ENCODE data around the gene DNAH8.

The DNAH8 gene

GRCh38 chr6:38801305-38801704 lies 86.2 kb downstream of the DNAH8 start:
- Histone ChIP-seq H3K23ac (ENCODE audit: low read length) (no peak overlapping the region), H3K4me1 (ENCODE audit: control insufficient read depth in 1 of 2, insufficient read depth in 2 of 2, low read length in 2 of 2) (peaks cover 9 to 13% of the 10 kb centered on the region in 2 experiments), H4K8ac (ENCODE audit: low read depth, low read length) (no peak overlapping the region), H4K12ac (ENCODE audit: low read depth, low read length) (no peak overlapping the region), H3K4ac (ENCODE audit: low read depth, low read length) (no peak overlapping the region), H3K4me2 (ENCODE audit: low read length) (no peak overlapping the region), H3K14ac (ENCODE audit: low read length) (no peak overlapping the region), H3K9me3 (ENCODE audit: insufficient read depth, low read depth, low read length) (peaks cover 1% of the 10 kb centered on the region), H3K36me3 (ENCODE audit: control insufficient read depth in 1 of 2, insufficient read depth in 2 of 2, low read length in 2 of 2) (no peaks in the 10 kb centered on the region), H2AK5ac (ENCODE audit: low read length) (no peak overlapping the region), H4K91ac (ENCODE audit: low read depth, low read length) (no peak overlapping the region), H3K4me3 (ENCODE audit: low read depth, low read length) (no peak overlapping the region), H3K27ac (ENCODE audit: low read depth, low read length) (no peak overlapping the region), H3K79me1 (ENCODE audit: low read length) (peaks cover 7% of the 10 kb centered on the region), H3K79me2 (ENCODE audit: control insufficient read depth, insufficient read depth, low read length, poor library complexity) (no peaks in the 10 kb centered on the region), H3K9ac (ENCODE audit: low read length) (no peak overlapping the region), H3K18ac (ENCODE audit: low read length) (no peak overlapping the region), H3K27me3 (ENCODE audit: insufficient read depth, low read length) (no peaks in the 10 kb centered on the region), H2AFZ (ENCODE audit: insufficient read depth, low read length, poor library complexity) (no peak overlapping the region), H2BK120ac (ENCODE audit: insufficient read depth, low read length, poor library complexity) (no peak overlapping the region), H2BK5ac (ENCODE audit: low read depth, low read length, poor library complexity) (no peak overlapping the region), H2BK12ac (ENCODE audit: low read length) (no peak overlapping the region)
- no peak for DNase-seq
- WGBS (ENCODE audit: extremely low coverage, insufficient coverage, insufficient read length) = no CpG with 5 or more reads among the region's 4 CpGs

- H3K4me3 ChIP-seq (ENCODE audit: low read depth, low read length) = no peak overlapping the region
- no peak overlapping the region for H3K4ac ChIP-seq (ENCODE audit: low read depth, low read length)
- H2AFZ ChIP-seq (ENCODE audit: insufficient read depth, low read length, poor library complexity) = no peak overlapping the region
- H2BK12ac ChIP-seq (ENCODE audit: low read length) = no peak overlapping the region
- H3K79me2 ChIP-seq (ENCODE audit: control insufficient read depth, insufficient read depth, low read length, poor library complexity) = no peaks in the 10 kb centered on the region
- H3K4me2 ChIP-seq (ENCODE audit: low read length) = no peak overlapping the region
- H4K91ac ChIP-seq (ENCODE audit: low read depth, low read length) = no peak overlapping the region
- H3K9me3 ChIP-seq (ENCODE audit: insufficient read depth, low read depth, low read length) = peaks cover 1% of the 10 kb centered on the region
- no peak overlapping the region for H2BK5ac ChIP-seq (ENCODE audit: low read depth, low read length, poor library complexity)
- no peaks in the 10 kb centered on the region for H3K27me3 ChIP-seq (ENCODE audit: insufficient read depth, low read length)
- no peak overlapping the region for H3K9ac ChIP-seq (ENCODE audit: low read length)
- H2AK5ac ChIP-seq (ENCODE audit: low read length) = no peak overlapping the region
- H2BK120ac ChIP-seq (ENCODE audit: insufficient read depth, low read length, poor library complexity) = no peak overlapping the region
- H3K4me1 ChIP-seq (ENCODE audit: control insufficient read depth in 1 of 2, insufficient read depth in 2 of 2, low read length in 2 of 2) = peaks cover 4 to 8% of the 10 kb centered on the region in 2 experiments
- H4K8ac ChIP-seq (ENCODE audit: low read depth, low read length) = no peak overlapping the region
- no peaks in the 10 kb centered on the region for H3K36me3 ChIP-seq (ENCODE audit: control insufficient read depth in 1 of 2, insufficient read depth in 2 of 2, low read length in 2 of 2)
- no peak overlapping the region for H3K27ac ChIP-seq (ENCODE audit: low read depth, low read length)
- peaks cover 2% of the 10 kb centered on the region for H3K79me1 ChIP-seq (ENCODE audit: low read length)
- no peak overlapping the region for H3K14ac ChIP-seq (ENCODE audit: low read length)
- H4K12ac ChIP-seq (ENCODE audit: low read depth, low read length) = no peak overlapping the region
- no peak overlapping the region for H3K23ac ChIP-seq (ENCODE audit: low read length)
- no peak overlapping the region for H3K18ac ChIP-seq (ENCODE audit: low read length)
- no peak for DNase-seq
Measured at GRCh38 chr6:38802497-38802896, 87.4 kb downstream of the DNAH8 start.

GRCh38 chr6:38803129-38803528 lies 88.0 kb downstream of the DNAH8 start:
- Histone ChIP-seq H3K36me3 (ENCODE audit: control insufficient read depth in 1 of 2, insufficient read depth in 2 of 2, low read length in 2 of 2) (no peaks in the 10 kb centered on the region), H3K14ac (ENCODE audit: low read length) (no peak overlapping the region), H2AK5ac (ENCODE audit: low read length) (no peak overlapping the region), H4K12ac (ENCODE audit: low read depth, low read length) (no peak overlapping the region), H3K4me2 (ENCODE audit: low read length) (no peak overlapping the region), H3K4ac (ENCODE audit: low read depth, low read length) (no peak overlapping the region), H3K27me3 (ENCODE audit: insufficient read depth, low read length) (no peaks in the 10 kb centered on the region), H3K4me1 (ENCODE audit: control insufficient read depth in 1 of 2, insufficient read depth in 2 of 2, low read length in 2 of 2) (peaks cover 0 to 3% of the 10 kb centered on the region in 2 experiments), H4K8ac (ENCODE audit: low read depth, low read length) (no peak overlapping the region), H3K9me3 (ENCODE audit: insufficient read depth, low read depth, low read length) (peaks cover 1% of the 10 kb centered on the region), H4K91ac (ENCODE audit: low read depth, low read length) (no peak overlapping the region), H3K79me1 (ENCODE audit: low read length) (no peaks in the 10 kb centered on the region), H3K23ac (ENCODE audit: low read length) (no peak overlapping the region), H2BK120ac (ENCODE audit: insufficient read depth, low read length, poor library complexity) (no peak overlapping the region), H2BK12ac (ENCODE audit: low read length) (no peak overlapping the region), H3K9ac (ENCODE audit: low read length) (no peak overlapping the region), H3K18ac (ENCODE audit: low read length) (no peak overlapping the region), H3K79me2 (ENCODE audit: control insufficient read depth, insufficient read depth, low read length, poor library complexity) (no peaks in the 10 kb centered on the region), H3K27ac (ENCODE audit: low read depth, low read length) (no peak overlapping the region), H3K4me3 (ENCODE audit: low read depth, low read length) (no peak overlapping the region), H2AFZ (ENCODE audit: insufficient read depth, low read length, poor library complexity) (no peak overlapping the region), H2BK5ac (ENCODE audit: low read depth, low read length, poor library complexity) (no peak overlapping the region)
- DNase-seq = no peak
- no CpG with 5 or more reads among the region's 3 CpGs for WGBS (ENCODE audit: extremely low coverage, insufficient coverage, insufficient read length)

DNA sequence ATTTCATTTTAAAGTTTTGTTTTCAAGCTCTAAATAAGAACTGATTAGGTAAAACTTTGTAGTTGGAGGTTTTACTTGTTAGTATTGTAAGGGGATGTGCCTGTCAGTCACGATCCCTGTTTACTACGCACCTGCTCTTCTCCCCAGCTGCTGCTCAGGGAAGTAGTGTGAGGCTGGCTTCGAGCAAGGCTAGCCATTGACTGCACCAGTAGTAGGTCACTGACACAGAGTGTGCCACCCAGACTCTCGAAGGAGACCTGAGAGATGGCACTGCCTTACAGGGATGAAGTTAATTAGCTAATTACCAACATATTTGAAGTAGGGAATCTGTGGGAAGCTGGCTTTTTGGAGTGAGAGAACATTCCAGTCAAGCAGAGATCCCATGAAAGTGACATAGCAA lies 89.2 kb downstream of the DNAH8 start:
- WGBS (ENCODE audit: extremely low coverage, insufficient coverage, insufficient read length) = no CpG with 5 or more reads among the region's 4 CpGs
- H3K9ac ChIP-seq (ENCODE audit: low read length) = no peak overlapping the region
- H3K79me2 ChIP-seq (ENCODE audit: control insufficient read depth, insufficient read depth, low read length, poor library complexity) = no peaks in the 10 kb centered on the region
- no peak overlapping the region for H3K14ac ChIP-seq (ENCODE audit: low read length)
- no peak overlapping the region for H2AK5ac ChIP-seq (ENCODE audit: low read length)
- no peak overlapping the region for H4K91ac ChIP-seq (ENCODE audit: low read depth, low read length)
- no peaks in the 10 kb centered on the region for H3K36me3 ChIP-seq (ENCODE audit: control insufficient read depth in 1 of 2, insufficient read depth in 2 of 2, low read length in 2 of 2)
- no peak overlapping the region for H3K18ac ChIP-seq (ENCODE audit: low read length)
- no peak overlapping the region for H2AFZ ChIP-seq (ENCODE audit: insufficient read depth, low read length, poor library complexity)
- H4K12ac ChIP-seq (ENCODE audit: low read depth, low read length) = no peak overlapping the region
- H3K27ac ChIP-seq (ENCODE audit: low read depth, low read length) = no peak overlapping the region
- H3K4ac ChIP-seq (ENCODE audit: low read depth, low read length) = no peak overlapping the region
- H3K4me2 ChIP-seq (ENCODE audit: low read length) = no peak overlapping the region
- no peaks in the 10 kb centered on the region for H3K27me3 ChIP-seq (ENCODE audit: insufficient read depth, low read length)
- H3K23ac ChIP-seq (ENCODE audit: low read length) = no peak overlapping the region
- H3K4me3 ChIP-seq (ENCODE audit: low read depth, low read length) = no peak overlapping the region
- peaks cover 1% of the 10 kb centered on the region for H3K9me3 ChIP-seq (ENCODE audit: insufficient read depth, low read depth, low read length)
- H2BK120ac ChIP-seq (ENCODE audit: insufficient read depth, low read length, poor library complexity) = no peak overlapping the region
- H2BK12ac ChIP-seq (ENCODE audit: low read length) = no peak overlapping the region
- H2BK5ac ChIP-seq (ENCODE audit: low read depth, low read length, poor library complexity) = no peak overlapping the region
- no peak overlapping the region for H4K8ac ChIP-seq (ENCODE audit: low read depth, low read length)
- no peak for DNase-seq
- H3K4me1 ChIP-seq (ENCODE audit: control insufficient read depth in 1 of 2, insufficient read depth in 2 of 2, low read length in 2 of 2) = peaks cover 0 to 3% of the 10 kb centered on the region in 2 experiments
- no peaks in the 10 kb centered on the region for H3K79me1 ChIP-seq (ENCODE audit: low read length)

Measured in trophoblast cell (in vitro differentiated cells and primary cell).